Stimulated activated CD4-positive, alpha-beta T cell treated with anti-CD3 and anti-CD28 coated beads, Interleukin-1b, Interleukin-23, amount 100 ng/mL, for 1 hour (primary cell): ENCODE data around the gene SHISA9.

ENCODE experiments used
- DNase-seq, 2 donors: peaks; one replicate each; pipeline ENCODE4 v3.0.0-alpha.2; 2020; ENCODE audit warnings: low read depth in 2 of 2

The SHISA9 gene

DNA sequence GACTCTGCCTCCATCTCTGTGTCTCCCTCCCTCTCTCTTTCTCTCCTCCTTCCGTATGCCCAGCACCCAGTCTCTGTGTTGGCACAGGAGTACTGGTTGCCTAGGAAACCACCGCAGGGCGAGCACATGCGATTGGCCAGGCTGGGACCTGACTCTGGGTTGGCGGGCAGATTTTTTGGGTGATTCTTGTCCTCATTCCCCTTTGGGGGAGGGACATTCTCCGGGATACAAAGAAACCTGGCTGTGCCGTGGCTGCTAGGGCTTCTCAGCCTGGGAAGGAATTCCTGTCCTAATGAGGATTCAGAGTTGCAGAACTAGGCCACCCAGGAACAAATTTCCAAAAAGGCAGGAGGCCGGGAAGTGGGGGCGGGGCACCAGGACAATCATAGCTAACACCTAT, 168.9 kb downstream of the SHISA9 start:
- DNase-seq, result no peak

DNA sequence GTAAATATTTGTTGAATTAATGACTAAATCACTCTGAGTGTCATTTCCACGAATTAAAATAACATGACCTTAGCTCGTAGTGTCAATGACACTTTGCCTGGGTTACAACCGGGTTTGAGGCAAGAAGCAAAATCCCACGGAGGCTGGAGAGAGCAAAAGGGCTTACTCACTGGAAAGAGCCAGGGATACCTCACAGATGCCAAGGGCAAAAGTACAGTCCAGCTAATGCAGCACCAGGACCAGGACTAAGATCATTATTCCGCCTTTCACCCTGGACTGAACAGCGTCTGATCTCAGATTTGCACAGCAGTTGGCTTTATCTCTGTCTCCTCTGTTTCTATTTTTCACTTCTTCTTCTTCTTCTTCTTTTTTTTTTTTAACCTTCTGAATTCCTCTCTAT, 175.5 kb downstream of the SHISA9 start:
- DNase-seq, result no peak

DNA sequence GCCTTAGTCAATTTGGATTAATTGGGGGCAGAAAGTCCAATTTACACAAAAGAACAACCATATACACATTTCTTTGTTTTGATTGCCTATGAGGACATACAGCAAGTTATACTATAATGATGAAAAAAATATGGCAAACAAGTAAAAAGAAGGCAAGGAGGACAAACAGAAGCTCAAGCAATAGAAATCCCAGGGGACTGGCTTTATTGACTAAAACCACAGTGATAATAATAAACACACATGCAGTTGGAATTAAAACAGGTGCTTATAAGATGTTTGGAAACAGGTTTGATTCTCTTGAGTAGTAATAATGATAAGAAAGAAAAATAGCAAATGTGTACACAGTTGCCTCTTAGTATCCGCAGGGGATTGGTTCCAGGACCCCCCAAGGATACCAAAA, 176.4 kb downstream of the SHISA9 start:
- DNase-seq, result no peak

DNA sequence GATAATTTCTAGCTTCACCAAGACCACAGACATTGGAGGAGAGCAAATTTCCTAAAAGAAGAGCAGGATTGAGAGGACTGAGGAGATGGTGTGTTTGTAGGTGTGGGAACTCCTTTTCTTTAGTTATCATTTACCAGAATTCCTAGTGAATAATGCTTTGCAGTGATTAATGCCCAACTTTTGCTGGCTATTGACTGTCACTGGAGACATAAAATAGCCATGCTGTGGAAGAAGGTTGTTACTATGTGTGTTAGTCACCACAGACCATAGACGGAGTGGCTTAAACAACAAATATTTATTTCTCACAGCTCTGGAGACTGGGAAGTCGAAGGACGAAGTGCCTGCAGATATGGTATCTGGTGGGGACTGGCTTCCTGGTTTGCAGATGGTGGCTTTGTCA, 179.1 kb downstream of the SHISA9 start:
- no peak for DNase-seq

DNA sequence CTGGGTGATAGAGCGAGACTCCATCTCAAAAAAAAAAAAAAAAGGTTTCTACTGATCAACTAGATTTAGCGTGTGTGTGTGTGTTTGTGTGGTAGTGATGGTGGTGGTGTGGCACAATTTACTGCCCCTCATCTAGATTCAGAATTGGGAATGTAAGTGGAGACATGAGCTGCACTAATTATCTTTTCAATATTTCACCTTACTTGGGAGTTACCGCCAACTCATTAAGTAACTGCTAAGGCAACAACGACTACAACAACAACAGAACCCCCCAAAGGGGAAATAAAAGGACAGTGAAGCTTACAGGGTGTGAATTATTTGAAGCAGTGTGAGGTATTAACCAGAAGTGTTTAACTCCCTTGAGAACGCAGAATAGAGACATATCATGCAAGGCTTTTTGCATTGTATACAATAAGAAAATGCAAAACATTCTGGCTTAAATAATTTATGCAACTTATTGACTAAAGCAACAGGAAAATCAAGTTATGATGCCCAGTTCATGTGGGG, 180.5 kb downstream of the SHISA9 start:
- no peak for DNase-seq

DNA sequence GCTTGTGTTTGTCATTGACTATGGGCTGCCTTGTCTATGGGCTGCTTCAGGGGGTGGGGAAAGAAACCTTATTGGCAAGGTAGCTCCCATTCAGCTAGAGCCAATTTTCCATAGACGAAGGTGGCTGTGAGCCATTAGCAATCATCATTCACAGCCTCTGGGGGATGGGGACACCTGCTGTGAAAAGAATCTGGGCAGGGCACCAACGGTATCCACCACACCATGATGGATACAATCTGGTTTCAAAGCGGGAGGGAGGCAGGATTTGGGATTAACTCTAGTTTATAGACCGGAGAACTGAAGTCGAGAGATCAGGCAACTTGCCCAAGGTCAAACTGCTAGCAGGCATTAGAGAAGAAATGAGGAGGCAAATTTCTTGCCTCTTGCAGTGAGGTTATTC, 182.3 kb downstream of the SHISA9 start:
- no peak for DNase-seq

DNA sequence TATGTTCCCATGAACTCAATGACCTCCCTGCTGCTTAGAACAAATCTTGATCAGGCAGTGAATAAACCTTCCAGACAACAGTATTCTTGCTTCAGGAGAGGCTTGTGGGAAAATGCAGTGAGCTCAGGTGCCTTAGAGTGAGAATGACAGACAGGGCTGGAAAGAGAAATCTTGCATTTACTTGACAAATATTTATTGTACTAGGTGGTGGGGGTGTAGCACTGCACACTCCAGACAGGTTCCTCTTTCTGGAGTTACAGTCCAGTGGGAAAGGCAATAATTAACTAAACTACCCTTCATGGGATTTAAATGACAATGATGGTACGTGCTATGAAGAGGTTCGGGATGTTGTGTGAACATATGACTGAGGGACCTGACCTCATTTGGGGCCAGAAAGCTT, 182.9 kb downstream of the SHISA9 start:
- DNase-seq, result no peak

DNA sequence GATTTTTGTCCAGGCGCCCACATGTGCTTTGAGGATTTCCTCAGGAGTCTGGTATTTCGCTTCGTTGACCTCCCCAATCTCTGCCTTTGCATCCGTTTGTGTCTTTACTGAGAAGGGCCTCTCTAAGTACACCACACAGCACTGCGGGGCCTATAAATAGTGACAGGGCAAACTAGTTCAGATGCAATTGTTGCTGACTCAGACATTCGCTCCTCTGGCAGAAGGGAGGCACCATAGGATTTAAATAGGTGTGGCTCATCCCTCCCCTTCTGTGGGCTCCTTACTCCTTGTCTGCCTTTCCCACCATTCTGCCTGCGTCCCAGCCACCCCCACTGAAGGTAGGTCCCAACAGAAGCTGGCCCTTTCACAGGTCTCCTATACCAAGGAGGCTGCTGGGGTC, 192.3 kb downstream of the SHISA9 start:
- DNase-seq, result no peak

DNA sequence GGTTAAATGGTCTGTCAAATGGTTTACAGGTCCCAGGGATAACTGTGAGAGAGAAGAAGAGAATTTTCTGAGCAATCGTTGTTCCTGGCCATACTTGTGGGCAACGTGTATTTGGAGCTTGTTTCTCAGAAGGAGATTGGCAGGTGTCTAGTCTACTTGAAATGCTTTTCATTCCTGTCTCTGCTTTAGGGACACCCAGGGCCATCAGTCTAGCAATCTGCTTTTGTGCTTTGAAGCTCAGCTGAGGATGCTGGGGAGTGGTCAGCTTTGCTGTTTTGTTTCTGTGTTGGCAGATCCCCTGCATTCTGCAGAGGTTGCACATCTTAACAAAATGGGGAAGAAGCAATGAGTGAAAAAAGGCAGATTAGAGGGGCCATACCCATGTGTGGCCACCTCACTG, 193.7 kb downstream of the SHISA9 start:
- no peak for DNase-seq

DNA sequence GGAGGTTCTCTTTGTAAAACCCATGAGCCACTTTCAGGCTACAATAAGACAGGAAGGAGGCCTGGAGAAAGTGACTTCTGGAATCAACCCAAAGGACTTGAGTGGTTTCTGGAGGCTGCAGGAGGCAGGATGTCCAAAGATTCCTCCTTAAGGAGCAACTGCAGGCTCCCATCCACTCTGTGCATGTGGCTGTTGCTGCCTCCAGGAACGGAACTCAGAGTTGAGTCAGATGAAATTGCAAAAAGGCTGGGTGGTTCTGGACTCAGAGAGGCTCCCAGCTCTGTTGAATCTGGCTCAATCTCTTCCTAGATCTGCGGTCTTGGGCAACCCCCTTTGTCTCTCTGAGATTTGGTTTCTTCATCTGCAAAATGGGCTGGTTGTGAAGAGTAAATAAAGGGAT, 197.1 kb downstream of the SHISA9 start:
- DNase-seq, result no peak

DNA sequence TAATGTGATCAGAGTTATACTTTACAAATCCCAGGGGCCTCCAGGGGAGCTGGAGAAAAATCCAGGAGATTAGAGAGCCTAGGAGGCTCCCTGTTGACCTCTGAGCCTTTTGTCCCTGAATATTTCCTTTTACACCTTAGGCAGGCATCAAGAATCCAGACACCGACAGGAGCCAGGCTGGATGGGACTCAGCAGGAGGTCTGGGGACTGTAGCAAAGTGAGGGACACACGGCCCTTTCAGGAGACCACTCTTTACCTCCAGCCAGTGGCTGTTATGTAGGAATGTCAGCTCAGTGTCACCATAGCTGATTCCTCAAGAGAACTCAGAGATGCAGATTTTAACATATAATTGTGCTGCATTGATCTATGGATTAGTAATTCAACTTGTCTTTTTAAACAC, 198.4 kb downstream of the SHISA9 start:
- DNase-seq, result no peak

DNA sequence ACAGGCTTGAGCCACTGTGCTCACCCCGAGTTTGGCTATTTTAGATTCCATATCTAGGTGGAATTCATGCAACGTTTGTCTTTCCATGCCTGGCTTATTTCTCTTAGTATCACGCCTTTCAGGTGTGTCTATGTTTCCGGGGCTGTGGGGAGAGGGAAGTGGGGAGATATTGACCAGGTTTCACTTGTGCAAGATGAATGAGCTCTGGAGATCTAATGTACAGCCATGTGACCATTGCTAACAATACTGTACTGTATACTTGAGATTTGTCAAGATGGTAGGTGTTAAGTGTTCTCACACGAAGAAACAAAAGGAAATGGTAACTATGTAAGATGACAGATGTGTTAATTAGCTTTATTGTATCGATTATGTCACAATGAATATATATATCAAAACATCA, 199.6 kb downstream of the SHISA9 start:
- DNase-seq, result no peak

DNA sequence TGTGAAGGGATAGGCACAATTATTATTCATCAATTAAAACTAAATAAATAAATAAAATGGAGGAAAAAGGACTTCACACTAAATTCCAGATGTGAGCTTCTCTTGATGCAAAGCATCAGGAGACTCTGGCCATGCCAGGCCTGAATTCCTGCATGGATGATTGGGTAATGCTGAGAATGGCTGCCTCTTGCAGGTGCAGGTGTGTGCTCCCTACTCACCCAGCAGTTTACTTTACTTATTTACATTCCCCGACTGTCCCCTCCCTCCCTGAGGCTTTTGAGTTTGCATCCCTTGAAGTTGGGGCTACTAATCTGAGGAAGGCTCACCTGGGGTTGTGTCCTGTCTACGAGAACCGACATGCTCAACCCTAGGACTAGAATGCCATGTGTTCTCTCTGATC, 200.4 kb downstream of the SHISA9 start:
- DNase-seq, result no peak

DNA sequence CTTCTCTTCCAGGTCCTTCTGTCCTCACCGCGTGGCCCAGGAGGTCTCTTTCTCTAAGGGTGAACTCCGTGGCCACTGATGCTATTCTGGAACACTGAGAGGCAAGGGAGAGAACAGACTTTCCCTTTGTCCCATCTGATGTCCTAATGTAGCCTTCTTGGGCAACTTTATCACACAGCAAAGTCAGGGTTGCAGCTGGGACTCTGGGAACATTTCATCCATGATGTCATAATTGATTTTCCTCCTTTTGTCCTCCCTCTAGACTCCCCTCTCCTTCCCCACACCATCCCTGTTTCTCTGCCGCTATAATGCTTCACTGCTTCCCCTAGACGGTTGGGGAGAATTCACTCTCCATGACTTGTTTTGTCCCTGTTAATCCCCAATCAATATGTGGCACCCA, 201.0 kb downstream of the SHISA9 start:
- DNase-seq, result no peak

DNA sequence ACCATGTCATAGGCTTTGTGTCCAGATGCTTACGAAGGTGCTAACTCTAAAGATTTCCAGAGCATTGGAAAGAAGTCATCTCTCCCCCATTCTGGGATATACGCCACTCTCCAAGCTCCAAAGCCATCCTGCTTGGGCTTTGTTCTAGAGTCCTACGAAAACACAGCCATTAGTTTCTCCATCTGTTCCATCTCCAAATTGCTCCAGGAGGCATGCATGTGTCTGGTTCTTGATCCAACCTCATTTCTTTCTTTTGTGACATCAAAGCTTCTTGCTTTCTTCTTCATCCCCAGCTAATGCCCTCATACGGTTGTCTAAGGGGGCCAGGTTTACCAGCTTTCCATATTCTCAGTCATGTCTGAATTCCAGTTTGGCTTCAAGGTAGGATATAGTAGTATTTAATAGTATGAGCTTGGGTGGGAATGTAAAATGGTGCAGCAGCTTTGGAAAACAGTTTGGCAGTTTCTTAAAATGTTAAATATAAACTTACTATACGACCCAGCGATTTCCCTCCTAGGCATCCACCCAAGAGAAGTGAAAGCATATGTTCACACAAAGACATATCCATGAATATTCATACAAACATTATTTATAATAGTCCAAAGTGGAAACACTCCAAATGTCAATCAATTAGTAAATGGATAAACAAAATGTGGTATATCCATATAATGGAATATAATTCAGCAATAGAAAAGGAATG, 202.6 kb downstream of the SHISA9 start:
- no peak for DNase-seq

DNA sequence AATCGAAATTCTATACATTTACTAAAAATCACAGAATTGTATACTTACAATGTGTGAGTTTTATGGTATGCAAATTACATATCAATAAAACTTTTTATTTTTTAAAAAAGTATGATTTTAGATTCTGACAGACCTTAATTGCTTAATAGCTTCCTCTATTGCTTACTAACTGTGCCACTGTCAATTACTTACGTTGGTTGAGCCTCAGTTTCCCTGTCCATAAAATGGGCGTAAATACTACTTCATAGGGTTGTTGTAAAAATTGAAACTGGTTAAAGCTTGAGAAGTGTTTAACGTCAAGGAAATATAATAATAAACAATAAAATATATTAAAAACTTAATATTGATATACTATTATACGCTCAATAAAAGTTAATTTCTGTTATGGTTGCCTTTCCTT, 203.4 kb downstream of the SHISA9 start:
- DNase-seq, result no peak

DNA sequence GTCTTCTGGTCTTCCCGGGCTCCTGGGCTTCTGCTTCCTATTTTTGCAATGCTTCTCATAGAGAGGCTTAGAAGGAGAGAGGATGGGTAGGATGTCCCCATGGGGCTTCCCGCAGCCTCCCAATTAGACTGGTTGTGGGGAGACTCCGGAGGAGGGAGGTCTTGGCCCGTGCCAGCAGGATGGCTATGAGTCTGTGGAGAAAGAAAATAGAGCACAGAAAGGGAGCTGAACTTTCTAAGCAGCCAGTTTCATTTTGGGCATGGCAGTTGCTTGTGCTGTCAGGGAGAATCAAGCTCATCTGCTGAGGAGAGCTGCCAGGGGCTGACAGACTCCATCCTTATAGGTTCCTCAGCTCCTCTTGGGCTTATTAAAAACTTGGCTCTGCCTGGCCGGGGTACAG, 204.0 kb downstream of the SHISA9 start:
- no peak for DNase-seq

DNA sequence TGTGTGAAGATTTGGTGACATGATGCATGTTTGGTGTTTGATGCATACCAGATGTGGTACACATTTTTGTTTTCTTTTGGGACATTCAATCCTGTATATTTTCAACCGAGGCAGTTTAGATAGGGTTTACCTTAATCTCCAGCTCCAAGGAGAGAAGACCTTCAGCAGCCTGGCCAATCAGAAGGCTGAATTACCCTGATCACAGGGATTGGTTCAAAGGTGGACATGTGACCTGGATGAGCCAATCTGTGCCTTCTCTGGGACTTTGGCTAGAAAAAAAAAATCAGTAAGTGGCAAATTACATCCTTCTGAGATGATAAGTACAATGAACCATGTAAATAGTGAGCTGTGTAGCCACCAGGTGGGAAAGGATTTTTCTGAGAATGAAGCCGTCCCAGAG, 205.1 kb downstream of the SHISA9 start:
- no peak for DNase-seq

DNA sequence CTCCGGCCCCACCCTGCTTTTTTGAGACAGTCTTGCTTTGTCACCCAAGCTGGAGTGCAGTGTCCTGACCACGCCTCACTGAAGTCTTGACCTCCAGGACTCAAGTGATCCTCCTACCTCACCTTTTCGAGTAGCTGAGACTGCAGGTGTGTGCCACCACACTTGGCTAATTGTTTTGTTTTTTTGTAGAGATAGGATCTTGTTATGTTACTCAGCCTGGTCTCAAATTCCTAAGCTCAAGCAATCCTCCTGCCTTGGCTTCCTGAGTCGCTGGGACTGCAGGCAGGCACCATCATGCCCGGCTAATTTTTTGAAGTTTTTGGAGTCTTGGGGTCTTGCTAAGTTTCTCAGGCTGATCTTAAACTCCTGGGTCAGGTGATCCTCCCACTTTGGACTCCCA, 206.7 kb downstream of the SHISA9 start:
- no peak for DNase-seq

DNA sequence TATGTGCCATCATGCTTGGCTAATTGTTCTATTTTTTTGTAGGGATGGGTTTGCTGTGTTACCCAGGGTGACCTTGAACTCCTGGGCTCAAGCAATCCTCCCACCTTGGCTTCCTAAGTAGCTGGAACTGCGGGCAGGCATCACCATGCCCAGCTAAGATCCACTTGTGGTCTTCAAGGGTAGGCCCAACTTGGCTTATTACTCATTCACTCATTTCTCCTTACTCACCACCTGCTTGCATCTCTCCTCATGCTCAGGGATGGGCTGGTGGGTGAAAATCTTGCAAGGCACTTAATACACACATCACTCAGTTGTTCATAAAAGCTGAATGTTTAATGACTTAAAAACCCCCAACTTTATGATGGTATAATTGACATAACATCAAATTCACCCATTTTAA, 207.8 kb downstream of the SHISA9 start:
- no peak for DNase-seq

DNA sequence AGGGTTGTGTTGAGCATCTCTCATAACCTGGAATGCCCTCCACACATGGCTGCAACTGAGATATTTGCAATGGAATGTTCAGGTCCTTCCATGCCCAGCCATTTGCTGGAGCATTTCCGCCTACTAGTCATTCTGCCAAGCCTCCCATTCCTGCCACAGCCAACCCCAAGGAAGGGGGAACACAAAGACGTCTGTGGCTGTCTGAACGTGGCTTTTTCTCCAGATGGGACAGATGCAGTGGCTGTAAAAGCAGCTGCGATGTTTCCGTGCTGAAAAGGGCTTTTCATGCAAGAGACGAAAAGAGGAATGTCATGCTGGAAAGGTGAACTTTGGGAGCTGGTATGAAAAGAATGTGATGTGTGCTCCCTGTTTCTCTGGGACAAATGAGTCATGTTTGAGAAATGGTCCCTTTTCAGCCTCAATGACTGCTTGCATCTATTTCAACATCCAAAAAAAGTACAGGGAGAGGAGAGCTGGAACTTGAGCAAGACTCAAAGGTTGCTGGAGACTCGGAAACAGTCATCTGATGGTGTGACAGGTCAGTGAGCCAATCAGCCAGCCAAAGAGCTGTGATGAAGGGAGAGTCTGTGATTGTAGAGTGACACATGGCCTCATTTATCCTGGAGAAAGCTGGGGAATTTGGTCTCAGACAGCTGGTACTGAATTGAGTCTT, 208.9 kb downstream of the SHISA9 start:
- DNase-seq, result no peak

DNA sequence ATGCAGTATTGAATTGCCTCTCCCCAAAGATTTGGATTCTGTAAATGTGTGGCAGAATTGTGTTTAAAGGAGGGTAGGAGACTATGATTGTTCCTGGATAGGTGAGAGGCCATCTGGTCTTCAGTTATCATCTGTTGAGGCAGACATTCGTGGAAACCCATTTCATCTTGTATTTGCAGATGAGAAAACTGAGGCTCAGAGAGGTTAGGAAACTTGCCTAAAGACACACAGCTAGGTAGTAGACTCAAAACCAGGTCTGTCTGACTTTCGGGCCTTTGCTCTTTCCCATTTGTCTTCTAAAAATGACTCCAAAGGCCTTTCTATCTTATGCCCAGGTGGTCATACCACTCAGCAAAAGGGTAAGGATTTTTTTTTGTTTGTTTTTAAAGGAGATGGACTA, 210.3 kb downstream of the SHISA9 start:
- DNase-seq, result no peak

DNA sequence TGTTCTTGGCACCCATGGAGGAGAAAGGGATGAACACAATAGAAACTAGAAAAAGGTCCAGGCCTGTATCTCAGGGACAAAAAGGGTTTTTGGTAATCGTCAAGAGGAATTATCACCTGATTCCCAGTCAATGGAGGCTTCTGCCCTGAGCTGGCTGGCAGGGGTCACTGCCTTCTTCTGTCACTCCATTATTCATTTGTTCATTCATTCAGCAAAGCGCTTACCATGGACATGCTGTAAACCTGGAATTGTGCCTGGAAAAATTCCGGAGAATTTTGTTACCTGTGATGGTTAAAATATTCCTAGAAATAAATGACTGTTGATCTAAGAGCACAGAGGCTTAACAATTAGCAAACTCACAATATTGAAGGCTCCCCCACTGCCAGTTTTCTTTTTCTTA, 212.3 kb downstream of the SHISA9 start:
- no peak for DNase-seq

DNA sequence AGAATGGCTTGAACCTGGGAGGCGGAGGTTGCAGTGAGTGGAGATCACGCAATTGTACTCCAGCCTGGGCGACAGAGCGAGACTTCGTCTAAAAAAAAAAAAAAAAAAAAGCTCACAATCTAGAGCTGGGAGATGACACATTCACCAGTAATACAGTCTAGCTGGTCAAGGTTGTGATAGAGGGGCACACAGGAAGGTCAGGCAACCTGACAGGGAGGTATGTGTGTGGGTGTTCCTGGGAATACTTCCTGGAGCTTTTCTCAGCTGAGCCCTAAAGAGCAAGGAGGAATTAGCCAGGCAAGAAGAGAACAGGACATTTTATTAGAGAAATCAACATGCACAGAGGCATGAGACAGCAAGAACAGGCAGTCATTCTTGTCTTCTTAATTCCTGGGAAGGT, 216.7 kb downstream of the SHISA9 start:
- DNase-seq, result no peak
